HepG2 (cell line): ENCODE data around the gene DLG5. TPM values are rescaled to one million over a fixed set of nuclear protein-coding genes. Genes with fewer than 3 reads are reported as not detected.

ENCODE experiments used
- ATAC-seq: fragments of 200-7000 bp; cut with Tn5 transposase; 3 replicates; pipeline ENCODE4 v1.9.1; 2020; ENCODE audit warnings: mild to moderate bottlenecking, moderate library complexity
- BruUV-seq: library from RNA; stranded (reverse); fragments of 400-500 nt; replicated peaks from 2 replicates; lab custom pipeline; 2021; lab: Mats Ljungman, UMichigan
- CTCF ChIA-PET: fragments of 300-600 bp; formaldehyde crosslinking; extraction: SDS; loops from one replicate; lab custom pipeline; 2021; ENCODE audit warnings: low total read pairs, inconsistent platforms, low intra/inter-chr PET ratio; lab: Yijun Ruan, JAX
- POLR2A ChIA-PET: fragments of 350-600 bp; sonication (Branson Sonifier 250); formaldehyde crosslinking; loops from one replicate; lab custom pipeline; 2020; ENCODE audit warnings: antibody characterized with exemption, inconsistent platforms; lab: Yijun Ruan, JAX
- DNase-seq: peaks from one replicate; pipeline ENCODE4 v3.0.0-alpha.2; 2015; ENCODE audit warnings: low spot score
- FAIRE-seq: peaks from 3 replicates; lab custom pipeline; 2011; peaks lifted over from hg19 to GRCh38; lab: Jason Lieb, UNC
- H2AFZ ChIP-seq: one replicate; pipeline ENCODE4 v1.6.1; 2011; ENCODE audit warnings: low read length, inconsistent platforms
- H3K27ac ChIP-seq: fragments of 300-600 bp; 3 replicates; pipeline ENCODE4 v1.8.0; 2011; ENCODE audit warnings: mixed run types, mild to moderate bottlenecking, mixed read lengths, low read length, inconsistent platforms; ENCODE audit not compliant: insufficient read depth; ENCODE audit errors: extremely low read length
- H3K27me3 ChIP-seq, 2 experiments: fragments of 200-600 bp in 1 of 2; 2 replicates in 1 of 2; 3 replicates in 1 of 2; pipeline versions ENCODE4 v1.6.0 to v1.8.0; 2011; ENCODE audit warnings: low read length in 2 of 2, mild to moderate bottlenecking in 2 of 2, moderate library complexity in 2 of 2, inconsistent platforms in 1 of 2; ENCODE audit not compliant: insufficient read depth in 2 of 2, control insufficient read depth in 1 of 2
- H3K36me3 ChIP-seq, 2 experiments: fragments of 200-600 bp in 1 of 2; replicated peaks in 1 of 2; 2 replicates in 1 of 2; 3 replicates in 1 of 2; pipeline versions ENCODE4 v1.5.1 to v1.8.0; 2011; ENCODE audit warnings: low read length in 2 of 2, inconsistent platforms in 1 of 2; ENCODE audit not compliant: insufficient read depth in 2 of 2, control insufficient read depth in 1 of 2
- H3K4me1 ChIP-seq: 2 replicates; pipeline ENCODE4 v1.5.1; 2012; ENCODE audit warnings: low read length, inconsistent platforms; ENCODE audit not compliant: insufficient read depth
- H3K4me2 ChIP-seq: 2 replicates; pipeline ENCODE4 v1.6.0; 2011; ENCODE audit warnings: low read depth, low read length, inconsistent platforms
- H3K4me3 ChIP-seq, 3 experiments: fragments of 200-600 bp in 1 of 3; sonication (generic), shearing (Covaris generic) in 1 of 3; replicated peaks in 1 of 3; 2 replicates each; pipeline ENCODE4 v1.5.1; 2011 to 2016; ENCODE audit warnings: low read length in 3 of 3, inconsistent platforms in 2 of 3, low read depth in 2 of 3, mild to moderate bottlenecking in 2 of 3, control low read depth in 1 of 3, mixed read lengths in 1 of 3; ENCODE audit not compliant: insufficient read depth in 1 of 3
- H3K79me2 ChIP-seq: one replicate; pipeline ENCODE4 v1.6.1; 2011; ENCODE audit warnings: low read length, inconsistent platforms; ENCODE audit not compliant: insufficient read depth
- H3K9ac ChIP-seq: 2 replicates; pipeline ENCODE4 v1.6.0; 2011; ENCODE audit warnings: mild to moderate bottlenecking, low read depth, low read length, inconsistent platforms; ENCODE audit not compliant: insufficient read depth
- H3K9me3 ChIP-seq: 2 replicates; pipeline ENCODE4 v1.5.1; 2012; ENCODE audit warnings: mild to moderate bottlenecking, low read length
- H4K20me1 ChIP-seq: 2 replicates; pipeline ENCODE4 v1.6.0; 2011; ENCODE audit warnings: inconsistent platforms, mild to moderate bottlenecking, low read length, moderate library complexity; ENCODE audit not compliant: insufficient read depth
- ARID2 ChIP-seq: sonication (generic); formaldehyde crosslinking; IDR thresholded peaks from 2 replicates; pipeline ENCODE4 v1.8.1; 2022; ENCODE audit warnings: mild to moderate bottlenecking, missing genetic modification reagents, borderline replicate concordance
- ATRX ChIP-seq: sonication (generic); formaldehyde crosslinking; IDR thresholded peaks from 2 replicates; pipeline ENCODE4 v1.4.0; 2020; ENCODE audit warnings: missing genetic modification reagents, borderline replicate concordance
- CTCF ChIP-seq: sonication (generic); formaldehyde crosslinking; IDR thresholded peaks from 2 replicates; pipeline ENCODE4 v1.5.0; 2020; ENCODE audit warnings: mild to moderate bottlenecking, missing genetic modification reagents, moderate library complexity
- HBP1 ChIP-seq: IDR thresholded peaks from 2 replicates; pipeline ENCODE4 v1.6.1; 2016; ENCODE audit warnings: low read depth, control low read depth
- KDM3A ChIP-seq: IDR thresholded peaks from 2 replicates; pipeline ENCODE4 v1.6.1; 2018; ENCODE audit warnings: low read depth, missing compliant biosample characterization
- MXI1 ChIP-seq: IDR thresholded peaks from 3 replicates; pipeline ENCODE4 v1.6.1; 2012; ENCODE audit warnings: low read depth, low read length, inconsistent platforms, borderline replicate concordance
- NFKB2 ChIP-seq: sonication (generic); formaldehyde crosslinking; IDR thresholded peaks from 2 replicates; pipeline ENCODE4 v1.4.0; 2020; ENCODE audit warnings: missing genetic modification reagents, borderline replicate concordance
- PAX8 ChIP-seq: sonication (generic); formaldehyde crosslinking; IDR thresholded peaks from 2 replicates; pipeline ENCODE4 v1.8.0; 2022; ENCODE audit warnings: mild to moderate bottlenecking, missing genetic modification reagents, borderline replicate concordance
- PAXIP1 ChIP-seq: sonication (generic); formaldehyde crosslinking; conservative IDR thresholded peaks from 2 replicates; pipeline ENCODE4 v1.4.0; 2020; ENCODE audit warnings: mild to moderate bottlenecking, missing genetic modification reagents, moderate library complexity
- PLSCR1 ChIP-seq: sonication (generic); formaldehyde crosslinking; IDR thresholded peaks from 2 replicates; pipeline ENCODE4 v1.5.0; 2020; ENCODE audit warnings: missing genetic modification reagents, mild to moderate bottlenecking, borderline replicate concordance
- STAG1 ChIP-seq: sonication (generic); formaldehyde crosslinking; IDR thresholded peaks from 2 replicates; pipeline ENCODE4 v1.4.0; 2020; ENCODE audit warnings: missing genetic modification reagents
- ZNF687 ChIP-seq: sonication (generic); formaldehyde crosslinking; IDR thresholded peaks from 2 replicates; pipeline ENCODE4 v1.5.1; 2020; ENCODE audit warnings: mild to moderate bottlenecking, missing genetic modification reagents, moderate library complexity
- WGBS: methylation state at CpG from one replicate; pipeline ENCODE4 v1.1.6; 2017; ENCODE audit warnings: low lambda C conversion rate; 5-methylcytosine and 5-hydroxymethylcytosine counted together
- in situ Hi-C: cut with HindIII; loops from 2 replicates; pipeline ENCODE4 v1.10.0; 2017; ENCODE audit warnings: low pct_unique_long_range_greater_than_20kb; ENCODE audit not compliant: extremely low pct_ligation_motif_present
- intact Hi-C: fragments of 100-400 bp; cut with micrococcal nuclease; formaldehyde crosslinking; loops from one replicate; pipeline ENCODE4 v1.10.0; 2022; ENCODE audit not compliant: unreplicated experiment
- polyA plus RNA-seq, 8 experiments: library from polyadenylated mRNA; depleted of rRNA in 3 of 8; stranded (reverse) in 7 of 8; unstranded in 1 of 8; fragments of >200 nt; fragmentation: Illumina TruSeq in 4 of 8; extraction: Trizol in 4 of 8; gene quantifications; 2 replicates each; pipeline versions ENCODE4 v1.2.1 to v1.2.3, GENCODE V29; 2011 to 2016; ENCODE audit warnings: low read depth in 4 of 8, missing spikeins in 1 of 8, mixed read lengths in 1 of 8; ENCODE audit not compliant: insufficient read depth in 1 of 8
- total RNA-seq, 5 experiments: library from RNA; depleted of rRNA; stranded (reverse); fragments of >200 nt; fragmentation: Illumina TruSeq; extraction: Trizol; gene quantifications; 2 replicates each; pipeline ENCODE4 v1.2.3, GENCODE V29; 2016; ENCODE audit warnings: low read depth in 1 of 5

Gene DLG5
- total and polyA plus RNA-seq, 2 of the 13 experiments (the other 11 are each of a cell fraction or from before 2014, with no cell fraction given) = 15.5 to 18.2 TPM

- Histone ChIP-seq H3K79me2 (peaks cover 2% of the 10 kb centered on the region), H3K9me3 (no peaks in the 10 kb centered on the region), H3K4me2 (no peak overlapping the region), H4K20me1 (no peaks in the 10 kb centered on the region), H2AFZ (no peak overlapping the region), H3K27ac (no peak overlapping the region), H3K9ac (no peak overlapping the region), H3K4me3 (no peak overlapping the region), H3K36me3 (peaks cover 16 to 48% of the 10 kb centered on the region in 2 experiments; a peak in 4 of 5 replicates), H3K27me3 (no peaks in the 10 kb centered on the region), H3K4me1 (peaks cover 48% of the 10 kb centered on the region)
- POLR2A ChIA-PET = no interaction called here
- BruUV-seq = no TSS peak
- ATAC-seq = no peak
- WGBS = 94% methylated on average over 10 of the region's 11 CpGs
- intact Hi-C loops (no loop called here), in situ Hi-C loops (loop anchor here (10.0 kb wide), 1 partner anchor 182 kb away; the partner anchor contains the start of gene POLR3A)
- CTCF ChIA-PET = no interaction called here
- no peak for FAIRE-seq
- DNase-seq = no peak
- TF ChIP-seq CTCF (CRISPR knock-in tag) (peak; percentile 14; the same call in 1 of the 2 replicates), ATRX (CRISPR knock-in tag) (no peak), ARID2 (no peak), PAX8 (CRISPR knock-in tag) (no peak), KDM3A (CRISPR knock-in tag) (no peak), ZNF687 (CRISPR knock-in tag) (peak; percentile 13; the same call in 1 of the 2 replicates), PLSCR1 (no peak), PAXIP1 (CRISPR knock-in tag) (no peak), HBP1 (CRISPR knock-in tag) (no peak), NFKB2 (no peak), STAG1 (CRISPR knock-in tag) (peak; percentile 34), MXI1 (no peak)
Measured at GRCh38 chr10:77843264-77843663, 83.3 kb downstream of the DLG5 start.
